Stimulated activated CD8-positive, alpha-beta memory T cell treated with anti-CD3 and anti-CD28 coated beads, Interleukin-4, amount 100 ng/mL, for 48 hours (primary cell): ENCODE data around the gene MAB21L4.

Experiments used
- DNase-seq: peaks from one replicate; pipeline ENCODE4 v3.0.0-alpha.2; 2020

The MAB21L4 gene

DNA sequence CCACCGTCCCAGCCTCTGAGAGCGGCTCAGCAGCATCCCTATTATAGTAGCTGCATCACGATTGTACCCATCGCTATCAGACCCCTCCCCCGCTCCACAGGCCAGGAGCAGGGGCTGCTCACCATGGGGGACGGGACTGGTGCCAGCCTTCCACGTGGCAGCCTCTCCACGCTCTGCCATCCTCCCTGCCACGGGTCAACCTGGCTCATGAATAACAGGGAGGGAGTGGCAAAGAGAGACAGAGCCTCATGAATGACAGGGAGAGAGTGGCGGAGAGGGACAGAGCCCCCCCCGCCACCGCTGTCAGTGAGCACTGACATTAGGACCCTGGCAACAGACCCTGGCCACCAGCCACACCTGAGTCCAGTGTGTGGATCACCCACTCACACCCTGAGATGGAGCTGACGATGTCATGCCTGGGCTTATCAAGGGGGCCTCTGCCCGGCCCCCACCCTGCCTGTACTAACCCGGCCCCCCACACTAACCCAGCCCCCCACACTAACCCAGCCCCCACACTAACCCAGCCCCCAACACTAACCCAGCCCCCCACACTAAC lies 27.1 kb upstream of the MAB21L4 start:
- peak; percentile 20 for DNase-seq

DNA sequence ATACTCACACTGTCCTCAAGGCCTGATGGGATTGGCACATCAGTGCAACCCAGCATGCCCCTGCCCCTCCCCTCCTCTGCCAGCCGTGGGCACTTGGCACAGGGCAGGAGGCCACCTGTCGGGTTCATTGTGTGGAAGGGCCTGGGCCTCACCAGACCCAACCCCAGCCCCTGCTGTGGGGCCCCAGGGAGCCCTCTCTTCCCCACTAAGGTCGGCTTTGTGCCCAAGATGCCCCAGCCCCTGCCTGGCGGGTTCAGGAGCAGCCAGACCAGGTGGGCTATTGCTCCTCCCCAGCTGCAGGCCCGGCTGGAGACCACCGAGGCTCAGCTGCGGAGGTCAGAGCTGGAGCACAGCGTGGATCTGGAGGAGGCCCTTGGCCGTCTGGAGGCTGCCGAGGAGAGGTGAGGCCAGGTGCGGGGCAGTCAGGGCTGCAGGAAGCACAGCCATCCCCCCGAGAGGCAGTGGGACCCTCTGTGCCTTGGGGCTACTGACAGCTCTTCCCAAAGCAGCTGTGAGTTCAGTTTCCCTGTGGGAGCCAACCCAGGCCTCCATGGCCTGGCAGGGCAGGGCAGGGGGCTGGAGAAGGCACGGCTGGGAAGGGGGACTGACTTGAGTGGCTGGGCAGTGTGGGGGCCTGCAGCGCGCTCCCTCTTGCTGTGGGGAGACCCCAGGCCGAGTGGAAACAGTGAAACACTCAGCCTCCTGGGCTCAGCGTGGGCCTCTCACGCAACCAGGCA lies 26.5 kb upstream of the MAB21L4 start:
- peak; percentile 17 for DNase-seq

DNA sequence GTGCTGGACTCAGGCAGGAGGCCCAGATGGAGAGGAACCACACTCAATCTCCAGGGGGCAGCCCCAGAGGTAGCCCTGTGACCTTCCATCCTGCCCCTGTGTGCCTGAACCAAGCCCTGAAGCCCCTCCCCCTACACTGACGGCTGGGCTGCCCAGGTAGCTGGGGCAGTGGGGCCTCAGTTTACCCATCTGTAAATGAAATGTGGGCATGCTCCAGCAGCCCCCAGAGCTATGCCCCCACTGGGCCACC lies 26.0 kb upstream of the MAB21L4 start:
- peak; percentile 3 for DNase-seq

DNA sequence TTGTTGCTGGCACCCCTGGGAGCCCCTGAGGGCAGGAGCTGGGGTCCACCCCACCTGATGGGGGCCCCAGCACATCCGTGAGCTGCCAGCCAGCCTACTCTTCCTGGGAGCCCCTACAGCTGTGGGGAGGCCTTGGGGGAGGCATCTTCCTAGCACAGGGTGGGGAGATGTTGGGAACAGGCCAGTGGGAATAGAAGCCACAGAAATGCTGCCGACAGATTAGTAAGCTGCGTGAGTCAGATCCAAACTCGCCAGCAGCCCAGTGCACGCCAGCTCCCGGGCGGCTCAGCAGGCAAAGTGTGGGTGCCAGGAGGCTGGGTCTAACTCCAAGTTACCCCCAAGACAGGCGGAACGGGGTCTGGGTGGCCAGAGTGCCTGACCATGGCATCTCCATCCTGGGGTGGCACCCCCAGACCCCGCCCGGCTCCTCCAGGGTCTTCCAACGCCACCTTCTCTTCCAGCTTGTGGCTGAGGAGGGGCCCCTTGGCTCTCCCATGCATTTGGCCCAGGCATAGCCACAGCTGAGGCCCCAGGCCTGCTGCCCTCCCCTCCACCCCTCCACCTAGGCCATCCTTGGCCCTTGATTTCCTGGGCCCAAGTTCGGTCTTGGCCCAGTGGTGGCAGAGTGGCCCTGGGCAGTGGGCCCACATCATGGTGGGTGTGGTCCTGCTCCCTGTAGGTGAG lies 25.5 kb upstream of the MAB21L4 start:
- peak; percentile 23 for DNase-seq

DNA sequence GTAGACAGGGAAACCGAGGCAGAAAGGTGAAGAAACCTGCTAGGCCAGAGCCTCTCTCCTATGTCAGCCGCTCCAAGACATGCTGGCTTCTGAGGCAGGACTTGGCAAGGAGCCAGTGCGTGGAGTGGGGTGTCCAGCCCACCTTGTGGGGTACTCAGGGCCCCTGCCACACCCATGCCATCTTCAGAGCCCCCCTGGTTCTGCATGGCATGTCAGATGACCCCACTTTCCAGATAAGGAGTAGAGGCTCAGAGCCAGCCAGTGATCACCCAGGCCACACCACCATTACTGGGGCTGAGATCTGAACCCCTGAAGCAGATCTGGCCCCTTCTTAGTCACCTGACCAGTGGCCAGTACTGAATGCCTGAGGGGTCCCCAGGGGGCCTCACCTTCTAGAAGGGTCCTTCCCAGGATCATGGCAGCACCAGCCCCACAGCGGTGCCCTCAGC lies 24.9 kb upstream of the MAB21L4 start:
- DNase-seq: peak; percentile 19

DNA sequence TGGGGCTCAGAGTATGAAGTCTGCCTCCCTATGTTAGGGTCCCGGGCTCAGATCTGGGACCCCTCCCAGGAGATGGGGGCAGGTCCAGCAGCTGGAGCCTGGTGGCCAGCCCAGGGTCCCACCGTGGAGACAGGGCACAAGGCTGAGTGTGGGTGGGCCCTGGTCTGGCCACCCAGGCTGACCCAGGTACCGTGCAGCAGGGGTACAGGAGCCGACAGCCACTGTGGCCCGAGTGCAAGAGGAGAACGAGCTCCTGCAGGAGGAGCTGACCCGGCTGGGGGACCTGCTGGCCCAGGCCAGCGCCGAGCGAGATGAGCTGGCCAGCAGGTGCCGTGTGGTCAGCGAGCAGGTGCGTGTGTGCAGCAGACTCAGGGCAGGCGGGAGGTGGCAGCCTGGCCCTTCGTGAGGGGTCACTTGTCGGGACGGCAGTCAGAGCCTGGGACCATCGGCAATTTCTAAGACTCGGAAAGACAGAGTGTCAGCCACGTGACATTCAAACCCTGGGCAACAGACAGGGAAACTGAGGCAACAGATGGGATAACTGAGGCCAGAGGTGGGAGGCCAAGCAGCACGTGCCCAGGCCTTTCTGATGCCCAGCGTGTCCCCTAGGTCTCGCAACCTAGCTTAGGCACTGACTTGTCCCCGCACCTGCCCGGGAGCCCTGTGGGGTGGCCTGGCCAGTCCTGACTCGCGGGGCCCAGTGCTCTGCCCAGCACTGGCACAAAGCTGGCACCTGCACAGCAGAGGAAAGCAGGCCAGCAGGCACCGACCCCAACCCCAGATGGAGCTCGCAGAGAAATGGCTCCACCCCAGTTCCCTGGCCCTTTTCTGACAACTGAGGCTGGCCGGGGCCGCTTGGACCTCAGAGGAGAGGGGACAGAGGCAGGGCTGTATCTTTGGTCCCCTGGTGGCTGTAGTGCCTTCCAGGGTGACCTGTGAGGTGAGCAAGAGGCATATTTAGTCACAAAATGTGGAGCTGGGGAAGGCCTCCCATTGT lies 24.1 kb upstream of the MAB21L4 start:
- DNase-seq: peak; percentile 17

DNA sequence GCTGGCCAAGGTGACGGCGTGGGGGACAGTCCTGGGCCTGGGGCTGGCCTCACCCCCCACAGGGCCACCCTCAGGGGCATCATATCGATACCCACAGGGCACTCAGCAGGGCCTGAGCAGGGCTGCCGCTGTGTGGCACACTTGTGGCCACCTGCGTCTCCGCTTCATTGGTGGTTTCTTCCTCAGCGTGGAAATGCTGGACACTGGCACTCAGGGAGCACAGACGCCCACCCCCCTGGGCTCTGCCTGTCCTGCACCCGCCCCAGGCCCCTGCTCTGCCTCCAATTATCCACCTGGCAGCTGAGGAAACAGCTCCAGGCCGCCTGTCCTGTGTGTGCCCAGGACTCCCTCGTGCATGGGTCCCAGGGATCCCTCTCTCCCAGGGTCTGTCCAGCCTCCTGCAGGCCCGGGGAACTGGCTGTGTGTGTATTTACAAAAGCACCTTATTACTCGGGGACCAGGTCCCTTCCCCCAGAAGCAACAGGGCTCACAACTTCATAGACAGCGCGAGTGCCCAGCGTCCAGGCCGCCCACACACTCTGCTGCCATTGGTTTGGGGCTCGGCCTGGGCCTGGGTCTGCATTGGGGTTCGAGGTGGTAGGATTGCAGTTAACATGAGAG lies 23.3 kb upstream of the MAB21L4 start:
- no peak for DNase-seq

DNA sequence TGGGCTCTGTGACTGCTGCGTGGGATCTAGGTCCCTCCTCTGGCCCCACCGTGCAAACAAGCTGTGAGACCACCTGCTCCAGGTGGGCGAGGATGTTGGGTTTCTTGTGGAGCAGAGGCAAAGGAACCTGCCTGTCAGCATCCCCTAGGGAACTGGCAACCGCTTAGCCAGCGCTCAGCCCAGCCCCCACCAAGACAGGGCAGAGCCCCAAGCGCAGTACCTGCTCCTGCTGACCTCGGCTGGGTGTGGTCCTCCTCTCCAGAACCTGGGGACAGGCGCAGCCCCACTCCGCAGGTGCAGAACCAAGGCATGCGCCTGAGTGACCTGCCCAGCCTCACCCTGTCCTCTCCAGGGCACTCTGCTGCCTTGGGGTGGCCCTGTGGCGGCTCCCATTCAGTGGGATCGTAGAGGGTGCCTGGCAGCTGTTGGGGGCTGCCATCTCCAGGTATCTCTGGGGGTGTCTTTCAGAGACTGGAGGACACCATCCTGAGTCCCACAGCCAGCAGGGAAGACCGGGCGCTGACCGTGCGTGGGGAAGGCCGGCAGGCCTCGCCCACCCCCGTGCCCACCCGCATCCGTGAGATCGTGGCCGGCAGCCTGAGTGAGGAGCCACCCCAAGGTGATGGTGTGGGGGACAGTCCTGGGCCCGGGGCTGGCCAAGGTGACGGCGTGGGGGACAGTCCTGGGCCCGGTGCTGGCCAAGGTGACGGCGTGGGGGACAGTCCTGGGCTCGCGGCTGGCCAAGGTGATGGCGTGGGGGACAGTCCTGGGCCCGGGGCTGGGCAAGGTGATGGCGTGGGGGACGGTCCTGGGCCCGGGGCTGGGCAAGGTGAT lies 22.5 kb upstream of the MAB21L4 start:
- no peak for DNase-seq

DNA sequence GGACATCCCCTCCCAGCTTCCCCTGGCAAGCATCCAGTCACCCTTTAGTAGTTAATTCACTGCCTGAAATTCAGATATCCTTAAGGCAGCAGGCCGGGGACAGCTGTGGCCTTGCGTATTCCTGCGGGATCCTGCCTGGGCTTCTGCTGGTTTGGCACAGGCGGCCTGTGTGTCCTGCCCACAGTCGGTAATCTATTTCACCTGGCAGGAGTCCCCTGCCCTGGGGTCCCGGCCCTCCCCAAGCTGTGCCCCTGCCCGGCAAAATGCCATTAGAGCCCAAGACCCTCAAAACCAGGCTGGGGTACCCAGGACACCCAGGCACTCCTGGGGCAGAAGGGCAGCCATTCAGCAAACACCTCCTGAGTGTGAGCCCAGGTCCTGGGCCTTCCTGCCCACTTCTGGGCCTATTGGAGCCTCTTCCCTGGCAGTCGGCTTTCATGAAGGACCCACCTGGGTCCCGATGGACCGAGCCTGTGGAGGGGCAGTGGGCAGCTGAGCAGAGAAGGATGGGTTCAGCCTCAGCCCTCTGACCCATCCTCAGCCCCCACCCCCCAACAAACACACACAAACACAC lies 21.8 kb upstream of the MAB21L4 start:
- DNase-seq: no peak

DNA sequence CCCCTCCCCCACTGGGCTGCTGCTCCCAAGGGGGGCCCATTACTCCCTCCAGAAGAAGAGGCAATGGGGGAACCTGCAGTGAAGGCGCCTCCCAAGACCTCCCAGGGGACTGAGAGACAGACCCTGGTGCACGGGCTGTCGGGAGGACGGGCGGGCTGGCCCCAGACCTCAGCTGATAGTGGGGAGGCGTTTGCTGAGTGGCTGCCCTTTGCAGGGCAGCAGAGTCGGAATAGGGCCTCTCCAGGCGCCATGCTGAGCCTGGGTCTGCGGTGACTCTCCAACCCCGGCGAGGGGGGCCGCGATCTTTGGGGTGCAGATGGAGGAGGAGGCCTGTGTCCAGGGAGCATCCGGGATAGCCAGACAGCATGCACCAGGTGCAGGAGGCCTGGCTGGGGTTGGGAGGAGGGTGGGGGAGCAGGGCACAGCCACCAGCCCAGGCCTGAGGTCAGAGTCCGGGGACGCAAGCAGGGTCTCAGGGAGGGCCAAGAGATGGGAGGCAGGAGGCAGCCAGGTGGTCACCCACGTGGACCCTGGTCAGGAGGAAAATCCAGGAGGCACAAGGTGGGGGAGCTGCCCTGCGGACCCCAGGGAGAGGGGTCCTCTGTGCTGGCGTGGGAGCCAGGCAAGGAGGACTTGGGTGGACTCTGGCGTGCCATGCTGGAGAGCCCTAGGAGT lies 21.2 kb upstream of the MAB21L4 start:
- DNase-seq: no peak

DNA sequence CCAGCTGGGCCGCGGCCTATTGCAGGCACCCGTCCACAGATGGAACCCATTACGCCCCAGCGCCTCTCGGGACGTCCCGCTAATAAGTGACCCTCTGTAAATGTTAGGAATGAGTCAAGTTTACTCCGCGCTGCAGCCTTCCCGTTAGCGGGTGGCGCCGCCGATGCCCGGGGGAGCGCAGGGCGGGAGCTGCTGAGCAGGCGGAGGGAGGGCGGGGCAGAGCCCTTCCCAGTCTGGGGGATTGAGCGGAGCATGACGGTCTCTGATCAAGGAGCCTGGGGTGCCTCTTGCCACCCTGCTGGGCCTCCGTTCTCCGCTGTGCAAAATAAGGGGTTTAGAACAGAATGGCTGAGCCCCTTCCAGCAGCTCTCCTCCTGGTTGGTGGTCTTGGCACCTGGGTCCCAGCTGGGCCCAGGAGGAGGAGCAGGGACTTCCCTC lies 20.6 kb upstream of the MAB21L4 start:
- DNase-seq: no peak

DNA sequence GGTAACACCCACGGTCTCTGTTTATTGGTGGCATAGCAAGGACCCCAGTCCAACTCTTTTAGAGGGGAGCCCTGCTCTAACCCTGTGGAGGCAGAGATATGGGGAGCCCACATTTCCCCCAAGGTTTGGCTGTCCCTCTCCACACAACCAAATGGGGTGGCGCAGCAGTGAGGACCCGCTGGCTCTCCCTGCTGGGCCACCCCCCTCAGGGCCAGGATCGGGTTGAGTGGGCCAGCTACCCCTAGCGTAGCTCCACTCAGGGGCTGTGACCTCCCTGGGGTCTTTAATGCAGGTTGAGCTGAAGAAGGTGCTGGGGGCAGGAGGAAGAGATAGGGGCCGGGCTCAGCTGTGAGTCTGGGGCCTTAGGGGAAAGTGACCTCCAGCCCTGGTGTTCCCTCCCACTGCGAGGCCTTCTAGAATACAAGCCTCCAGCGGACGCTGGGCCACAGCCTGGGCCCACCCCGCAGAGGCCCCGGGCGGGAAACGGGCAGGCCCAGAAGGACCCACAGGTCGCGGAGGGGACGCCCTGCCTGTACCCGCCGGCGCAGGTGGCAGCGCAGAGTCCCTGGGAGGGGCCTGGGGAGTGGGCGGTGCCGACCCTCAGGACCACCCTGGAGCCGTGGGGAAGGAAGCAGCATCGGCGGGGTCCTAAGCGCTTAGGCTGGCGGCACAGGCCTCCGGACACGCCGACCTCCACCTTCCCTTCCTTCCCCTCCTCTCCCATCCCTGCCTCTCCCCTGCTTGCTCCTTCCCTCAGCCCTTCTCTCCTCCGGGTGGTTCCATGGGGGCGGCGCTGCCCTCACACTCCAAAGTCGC lies 19.8 kb upstream of the MAB21L4 start:
- DNase-seq: no peak

DNA sequence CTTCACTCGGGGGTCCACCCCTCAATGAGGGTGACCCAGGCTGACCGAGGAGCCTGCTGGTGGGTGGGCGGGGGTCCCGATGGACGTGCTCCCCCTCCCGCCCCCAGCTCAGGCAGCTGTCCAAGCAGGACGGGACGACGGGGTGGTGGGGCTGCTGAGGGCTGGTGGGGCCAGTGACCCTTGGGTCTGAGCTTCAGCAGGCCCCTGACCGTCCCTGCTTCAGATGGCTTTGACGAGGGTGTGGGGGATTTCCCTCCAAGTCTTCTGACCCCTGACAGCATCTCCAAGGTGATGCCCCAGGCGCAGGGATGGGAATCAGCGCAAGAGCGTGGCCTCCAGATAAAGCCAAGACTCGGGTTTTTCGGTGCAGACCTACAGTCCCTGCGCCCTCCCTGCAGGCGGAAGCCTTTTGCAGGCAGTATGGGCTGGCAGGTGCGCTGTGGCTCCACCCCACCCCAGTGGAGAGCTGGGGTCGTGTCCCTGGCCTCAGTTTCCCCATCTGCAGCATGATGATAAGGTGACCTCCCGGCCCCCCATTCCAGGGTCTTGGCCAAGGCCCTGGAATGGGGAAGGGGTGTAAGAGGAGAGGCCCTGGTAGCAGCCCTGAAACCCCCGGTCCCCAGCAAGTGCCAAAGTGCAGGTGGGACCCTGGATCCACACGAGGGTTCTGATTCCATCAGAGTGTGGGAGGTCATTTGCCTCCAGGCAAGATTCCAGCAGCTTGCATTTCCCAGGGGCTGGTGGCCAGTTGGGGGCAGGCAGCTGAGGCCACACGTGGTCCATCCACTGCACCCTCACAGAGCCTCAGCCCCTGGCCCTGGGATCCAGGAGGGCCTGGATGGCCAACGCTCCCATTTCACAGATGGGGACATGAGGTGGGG lies 18.9 kb upstream of the MAB21L4 start:
- no peak for DNase-seq

DNA sequence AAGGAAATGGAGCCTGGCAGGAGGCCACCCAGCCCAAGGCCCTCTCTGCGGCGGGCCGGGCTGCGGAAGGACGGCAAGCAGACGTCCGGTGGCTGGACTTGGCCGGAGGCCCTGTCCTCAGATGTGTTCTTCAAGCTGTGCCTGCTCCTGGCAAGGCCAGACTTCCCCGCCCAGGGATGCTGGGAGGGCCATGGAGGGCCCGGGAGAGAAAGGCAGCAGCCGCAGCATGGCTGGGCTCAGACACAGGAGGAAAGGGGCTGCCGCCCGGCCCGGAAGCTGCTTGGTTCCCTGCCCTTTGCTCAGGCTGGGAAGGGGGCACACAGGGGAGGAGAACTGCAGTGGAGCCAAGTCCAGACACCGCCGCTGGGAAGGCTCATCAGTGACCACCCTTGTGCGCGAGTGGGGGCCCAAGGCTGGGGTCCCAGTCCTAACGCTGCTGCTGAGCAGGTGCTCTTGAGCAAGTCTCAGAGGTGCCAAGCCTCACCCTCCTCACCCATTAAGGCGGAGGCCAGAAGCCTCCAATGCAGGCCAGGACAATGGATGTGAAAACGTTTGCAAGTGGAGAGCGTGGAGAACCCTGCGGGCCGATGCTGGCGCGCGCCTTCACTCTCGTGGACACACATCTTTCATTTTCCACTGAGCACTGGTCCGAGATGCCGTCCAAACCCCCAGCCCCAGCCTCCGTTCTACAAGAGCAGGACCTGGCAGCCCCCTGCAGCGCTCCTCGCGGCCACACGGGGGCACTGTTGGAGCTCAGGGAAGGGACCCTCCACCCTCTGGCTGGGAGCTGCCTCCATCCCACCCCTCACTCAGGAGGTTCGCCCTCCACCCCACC lies 18.1 kb upstream of the MAB21L4 start:
- peak; percentile 86 for DNase-seq

DNA sequence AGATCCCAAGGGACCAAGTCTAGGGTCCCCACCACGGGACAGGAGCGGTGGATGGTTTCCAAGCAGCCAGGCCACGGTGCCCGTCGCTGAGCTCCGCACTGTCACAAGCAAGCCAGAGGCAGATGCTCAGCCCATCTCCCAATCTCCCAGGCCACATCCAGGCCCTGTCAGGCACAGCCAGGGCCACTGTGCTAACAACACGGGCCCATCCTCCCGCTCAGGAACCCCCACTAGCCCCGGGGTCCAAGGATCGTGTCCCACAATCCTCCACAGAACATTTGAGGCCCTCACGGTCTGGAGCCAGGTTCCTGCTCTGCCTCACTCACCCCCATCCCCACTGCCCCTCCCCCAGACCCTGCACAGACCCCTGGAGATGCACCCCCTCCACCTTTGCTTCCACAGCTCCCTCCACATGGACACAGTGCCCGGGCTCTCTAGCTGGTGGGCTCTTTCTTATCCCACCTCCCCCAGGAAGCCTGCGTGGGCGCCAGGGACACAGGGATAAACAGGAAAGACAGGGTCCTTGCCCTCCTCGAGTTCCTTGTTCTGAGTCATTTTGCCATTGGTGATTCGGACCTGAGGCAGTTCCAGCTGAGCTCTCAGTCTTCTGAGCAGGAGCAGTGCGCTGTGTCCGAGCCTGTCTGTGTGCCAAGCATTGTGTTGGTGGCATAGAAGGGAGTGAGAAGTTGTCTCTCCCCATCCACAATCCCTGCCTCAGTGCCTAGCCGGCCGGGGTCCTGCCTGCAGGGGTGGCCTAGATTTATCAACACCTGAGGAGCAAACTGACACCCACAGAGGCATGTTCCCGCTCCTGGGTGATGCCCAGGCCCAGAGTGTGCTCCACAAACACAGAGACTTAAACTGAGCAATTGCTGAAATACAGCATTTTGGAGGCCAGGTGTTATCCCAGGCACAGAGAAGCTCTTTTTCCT lies 17.2 kb upstream of the MAB21L4 start:
- no peak for DNase-seq

DNA sequence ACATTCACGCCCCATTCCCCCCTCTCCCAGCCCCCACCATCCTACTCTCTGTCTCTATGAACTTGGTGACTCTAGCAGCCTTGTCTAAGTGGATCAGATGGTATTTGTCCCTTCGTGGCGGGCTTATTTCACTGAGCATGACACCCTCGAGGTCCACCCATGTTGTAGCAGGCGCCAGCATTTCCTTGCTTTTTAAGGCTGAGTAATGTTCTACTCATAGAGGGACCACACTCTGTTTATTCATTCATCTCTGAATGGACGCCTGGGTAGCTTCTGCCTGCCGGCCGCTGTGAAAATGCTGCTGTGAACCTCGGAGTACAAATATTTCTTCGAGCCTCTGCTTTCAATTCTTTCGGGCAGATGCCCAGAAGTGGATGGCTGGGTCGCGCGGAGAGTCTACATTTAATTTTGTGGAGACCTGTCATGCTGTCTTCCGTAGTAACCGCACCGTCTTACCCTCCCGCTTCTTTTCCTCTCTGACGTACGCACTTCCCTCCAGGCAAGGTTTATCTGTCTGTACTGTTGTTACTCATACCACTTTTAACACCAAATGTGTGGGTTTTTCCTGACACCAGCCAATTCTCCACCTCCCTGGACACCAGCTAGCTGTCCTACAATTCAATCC lies 15.8 kb upstream of the MAB21L4 start:
- no peak for DNase-seq
